NCI-H1930 (cell line): ENCODE results near the gene ODAD4.

ENCODE experiments used
- DNase-seq, 2 experiments: peaks; one replicate each; lab custom pipeline; 2025; lab: John Stamatoyannopoulos, UW

Gene ODAD4

GRCh38 chr17:41941168-41941567, 10.8 kb downstream of the ODAD4 start:
- DNase-seq: no peak

- DNase-seq: no peak
These were observed 12.4 kb downstream of the ODAD4 start for GRCh38 chr17:41942626-41943373.

GRCh38 chr17:41943492-41943891, 13.1 kb downstream of the ODAD4 start:
- no peak for DNase-seq

- DNase-seq: no peak
These were observed 14.5 kb downstream of the ODAD4 start for GRCh38 chr17:41944943-41945342.

- DNase-seq: no peak
These were observed 18.5 kb downstream of the ODAD4 start for GRCh38 chr17:41948762-41949460.

GRCh38 chr17:41956522-41956921, 26.1 kb downstream of the ODAD4 start:
- DNase-seq: no peak

GRCh38 chr17:41957031-41957868, 26.8 kb downstream of the ODAD4 start:
- DNase-seq: no peak

GRCh38 chr17:41957869-41958439, 27.5 kb downstream of the ODAD4 start:
- DNase-seq: no peak

- DNase-seq: no peak
These were observed 28.6 kb downstream of the ODAD4 start for GRCh38 chr17:41959030-41959335.

- no peak for DNase-seq
These were observed 29.1 kb downstream of the ODAD4 start for GRCh38 chr17:41959336-41960095.

- no peak for DNase-seq
These were observed 31.7 kb downstream of the ODAD4 start for GRCh38 chr17:41962111-41962510.

- peak; percentile 52 to 58 for DNase-seq
These were observed 32.5 kb downstream of the ODAD4 start for GRCh38 chr17:41962768-41963434.

GRCh38 chr17:41965694-41966462, 35.5 kb downstream of the ODAD4 start:
- DNase-seq: peak; percentile 57 to 60

- DNase-seq: peak; percentile 74 to 89
These were observed 36.2 kb downstream of the ODAD4 start, which contains the start of gene CNP for GRCh38 chr17:41966463-41967140. Gene CNP, plus strand, starts transcription at chr17:41966795. Its CDS starts 90 bp downstream, at chr17:41966885.

GRCh38 chr17:41967141-41967920, 36.9 kb downstream of the ODAD4 start:
- DNase-seq: no peak

- no peak for DNase-seq
These were observed 37.6 kb downstream of the ODAD4 start for GRCh38 chr17:41967921-41968578.

GRCh38 chr17:41968676-41969075, 38.3 kb downstream of the ODAD4 start:
- DNase-seq: no peak

- no peak for DNase-seq
These were observed 40.5 kb downstream of the ODAD4 start for GRCh38 chr17:41970901-41971331.
